ENCODE results near the gene DOK7. TPM values are rescaled to one million over a fixed set of nuclear protein-coding genes. Genes with fewer than 3 reads are reported as not detected.

The DOK7 gene
- total RNA-seq, 4 donors from 2014 or later: 8.1 to 42.0 (median 13.2) TPM

GRCh38 chr4:3445111-3445820, 17.8 kb upstream of the DOK7 start:
- H3K4me1 ChIP-seq: no peaks in the 10 kb centered on the region
- H3K4me3 ChIP-seq: no peak overlapping the region
- in situ Hi-C loops (cut with MboI; ENCODE audit: low sequenced_read_pairs in 4 of 4) (no loop called here), intact Hi-C loops (cut with DNase I; ENCODE audit: low total_unique reads) (loop anchor here (10.0 kb wide), 1 partner anchor 250 kb away; no protein-coding TSS in a partner anchor)
- TF ChIP-seq POLR2A (IDR thresholded peaks at IDR 0.05) (no peak), CTCF (IDR thresholded peaks at IDR 0.05 in 4 of 5, conservative IDR thresholded peaks at IDR 0.05 in 1 of 5) (no peak)
- no peaks in the 10 kb centered on the region for H3K27me3 ChIP-seq
- no peaks in the 10 kb centered on the region for H3K36me3 ChIP-seq
- no peak overlapping the region for H3K27ac ChIP-seq
- H3K9me3 ChIP-seq: no peaks in the 10 kb centered on the region
- no peak for DNase-seq
- no peak for ATAC-seq

- Histone ChIP-seq H3K9me3 (no peaks in the 10 kb centered on the region), H3K27me3 (no peaks in the 10 kb centered on the region), H3K36me3 (no peaks in the 10 kb centered on the region), H3K4me3 (no peak overlapping the region), H3K27ac (no peak overlapping the region), H3K4me1 (no peaks in the 10 kb centered on the region)
- no peak for TF ChIP-seq CTCF (IDR thresholded peaks at IDR 0.05 in 4 of 5, conservative IDR thresholded peaks at IDR 0.05 in 1 of 5)
- no peak for TF ChIP-seq POLR2A (IDR thresholded peaks at IDR 0.05)
- in situ Hi-C loops (cut with MboI; ENCODE audit: low sequenced_read_pairs in 4 of 4): no loop called here
- intact Hi-C loops (cut with DNase I; ENCODE audit: low total_unique reads): loop anchor here (10.0 kb wide), 1 partner anchor 251 kb away; no protein-coding TSS in a partner anchor
- DNase-seq (no peak), ATAC-seq (no peak)
Observed at GRCh38 chr4:3445829-3446545, 17.1 kb upstream of the DOK7 start.

- no peak for TF ChIP-seq CTCF (IDR thresholded peaks at IDR 0.05 in 4 of 5, conservative IDR thresholded peaks at IDR 0.05 in 1 of 5)
- no peak for TF ChIP-seq POLR2A (IDR thresholded peaks at IDR 0.05)
Observed at GRCh38 chr4:3446631-3447320, 16.3 kb upstream of the DOK7 start.

GRCh38 chr4:3447431-3448395, 15.4 kb upstream of the DOK7 start:
- in situ Hi-C loops (cut with MboI; ENCODE audit: low sequenced_read_pairs in 4 of 4) (no loop called here), intact Hi-C loops (cut with DNase I; ENCODE audit: low total_unique reads) (loop anchor here (10.0 kb wide), 1 partner anchor 253 kb away; no protein-coding TSS in a partner anchor)
- no peak for DNase-seq
- Histone ChIP-seq H3K4me3 (no peak overlapping the region), H3K36me3 (no peaks in the 10 kb centered on the region), H3K4me1 (peaks cover 0 to 4% of the 10 kb centered on the region in 2 donors), H3K27ac (no peak overlapping the region), H3K9me3 (no peaks in the 10 kb centered on the region), H3K27me3 (no peaks in the 10 kb centered on the region)
- no peak for ATAC-seq
- no peak for TF ChIP-seq CTCF (IDR thresholded peaks at IDR 0.05 in 4 of 5, conservative IDR thresholded peaks at IDR 0.05 in 1 of 5)
- no peak for TF ChIP-seq POLR2A (IDR thresholded peaks at IDR 0.05)

More at GRCh38 chr4:3446631-3447320, 16.3 kb upstream of the DOK7 start:
- Histone ChIP-seq H3K4me1 (peaks cover 0 to 4% of the 10 kb centered on the region in 2 donors), H3K27me3 (no peaks in the 10 kb centered on the region), H3K27ac (no peak overlapping the region), H3K4me3 (no peak overlapping the region), H3K36me3 (no peaks in the 10 kb centered on the region), H3K9me3 (no peaks in the 10 kb centered on the region)
- ATAC-seq: no peak
- in situ Hi-C loops (cut with MboI; ENCODE audit: low sequenced_read_pairs in 4 of 4) (no loop called here), intact Hi-C loops (cut with DNase I; ENCODE audit: low total_unique reads) (loop anchor here (10.0 kb wide), 1 partner anchor 252 kb away; no protein-coding TSS in a partner anchor)
- DNase-seq: no peak
